ENCODE results near the gene MSMP. TPM values are rescaled to one million over a fixed set of nuclear protein-coding genes. Genes with fewer than 3 reads are reported as not detected.

MSMP gene
- total and polyA plus RNA-seq, 2 donors (not counting 1 experiment from before 2014, with no cell fraction given), result 2.3 to 3.9 TPM

- ChIA-PET CTCF (interaction anchor here (0.7 to 9.7 kb wide), 33 partner anchors 9 to 254 kb away, joined by 3 to 142 read pairs (median 6); partner anchors contain the start of genes ARHGEF39, CCDC107, GBA2 and HINT2), POLR2A (interaction anchor here (0.6 to 4.4 kb wide), 14 partner anchors 14 to 148 kb away, joined by 3 to 29 read pairs (median 5); partner anchors contain the start of genes CCDC107, GBA2, MSMP and RGP1)
- H3K4me2 ChIP-seq (replicated peaks; ENCODE audit: low read depth, low read length, poor library complexity, severe bottlenecking), result peak within 1 kb of the TSS; percentile 89
- H3K4me3 ChIP-seq (ENCODE audit: control extremely low read depth in 1 of 5, extremely low read depth in 1 of 5, insufficient read depth in 1 of 5, low read depth in 2 of 5, low read length in 4 of 5), result peak within 1 kb of the TSS; percentile 52 to 87 (median 82)
- H3K4me1 ChIP-seq (ENCODE audit: control insufficient read depth in 2 of 2, insufficient read depth in 2 of 2, low read length in 2 of 2), result peaks cover 52 to 60% of the 10 kb centered on the region in 2 donors
- no peaks in the 10 kb centered on the region for H3K9me3 ChIP-seq (ENCODE audit: control extremely low read depth in 1 of 3, control insufficient read depth in 2 of 3, insufficient read depth in 1 of 3, low read length in 2 of 3)
- H3K79me2 ChIP-seq (ENCODE audit: control insufficient read depth, insufficient read depth, low read length), result peaks cover 60% of the 10 kb centered on the region
- DNase-seq (peak; percentile 98), ATAC-seq (ENCODE audit: low read depth) (peak; percentile 87)
- Mint-ChIP-seq H3K27me3 (no peaks in the 10 kb centered on the region), H3K27ac (peak within 1 kb of the TSS; percentile 96), H3K9me3 (ENCODE audit: insufficient read depth) (no peaks in the 10 kb centered on the region), H3K4me1 (peaks cover 12% of the 10 kb centered on the region), H3K4me3 (no peak within 1 kb of the TSS)
- peaks cover 1 to 44% of the 10 kb centered on the region in 2 experiments for H3K36me3 ChIP-seq (replicated peaks in 1 of 2; ENCODE audit: control extremely low read depth in 1 of 2, control insufficient read depth in 1 of 2, extremely low read depth in 1 of 2, insufficient read depth in 2 of 2, low read length in 1 of 2)
- H3K27me3 ChIP-seq (replicated peaks in 1 of 4; ENCODE audit: control extremely low read depth in 1 of 4, control insufficient read depth in 3 of 4, insufficient read depth in 4 of 4, low read length in 3 of 4), result no peaks in the 10 kb centered on the region
- H3K27ac ChIP-seq (ENCODE audit: low read length in 2 of 2), result peak within 1 kb of the TSS; percentile 69 to 92
- peaks cover 37% of the 10 kb centered on the region for H4K20me1 ChIP-seq (ENCODE audit: control insufficient read depth, insufficient read depth, low read length, poor library complexity, severe bottlenecking)
- peak within 1 kb of the TSS; percentile 90 for H2AFZ ChIP-seq (ENCODE audit: insufficient read depth, low read depth, low read length, poor library complexity, severe bottlenecking)
- TF ChIP-seq EZH2 (IDR thresholded peaks at IDR 0.05; ENCODE audit: borderline replicate concordance, insufficient read depth, low read depth, low read length, poor library complexity, severe bottlenecking), result no peak
- TF ChIP-seq CTCF (IDR thresholded peaks at IDR 0.05), result no peak
- WGBS (ENCODE audit: insufficient coverage), result under 1% methylated on average over 49 of the region's 49 CpGs
- peak within 1 kb of the TSS; percentile 84 for H3K9ac ChIP-seq (ENCODE audit: low read length)
- intact Hi-C loops (cut with micrococcal nuclease), result loop anchor here (1.0 to 10.0 kb wide), 14 partner anchors 13 to 1915 kb away; partner anchors contain the start of genes CCDC107, CLTA, FANCG and GBA2
Observed at GRCh38 chr9:35732185-35732799, 21.8 kb downstream of the MSMP start, which contains the start of the genes CREB3 and TLN1. TSS of gene CREB3 (plus strand) at chr9:35732666. CDS start at chr9:35732773, 107 bp downstream. TSS of gene TLN1 (minus strand) at chr9:35732195. CDS start at chr9:35725694, 6,501 bp downstream.
